ENCODE results near the gene FAM20C. TPM values are rescaled to one million over a fixed set of nuclear protein-coding genes. Genes with fewer than 3 reads are reported as not detected.

Gene FAM20C
- total and polyA plus RNA-seq, 2 of the 8 experiments (the other 6 are each of a cell fraction or from before 2014, with no cell fraction given): 9.5 to 34.8 TPM

- Histone ChIP-seq H3K56ac (replicated peaks; ENCODE audit: insufficient read length, low read depth, low read length) (no peak overlapping the region), H2AFZ (ENCODE audit: low read length) (no peak overlapping the region), H3K4ac (replicated peaks; ENCODE audit: insufficient read length, low read depth, low read length) (no peak overlapping the region), H3K23me2 (ENCODE audit: low read depth, low read length) (no peaks in the 10 kb centered on the region), H3K9ac (replicated peaks in 1 of 4; ENCODE audit: extremely low read depth in 1 of 4, low read depth in 3 of 4, low read length in 3 of 4) (no peak overlapping the region), H3K36me3 (ENCODE audit: control insufficient read depth in 2 of 4, insufficient read depth in 4 of 4, low read length in 3 of 4) (no peaks in the 10 kb centered on the region), H2BK120ac (replicated peaks; ENCODE audit: low read depth, low read length) (no peak overlapping the region), H4K91ac (replicated peaks; ENCODE audit: insufficient read length, low read length) (no peak overlapping the region), H2BK5ac (ENCODE audit: low read depth, low read length) (no peak overlapping the region), H3K79me1 (ENCODE audit: low read depth, low read length) (no peaks in the 10 kb centered on the region), H3K14ac (ENCODE audit: insufficient read length) (no peak overlapping the region), H2BK15ac (ENCODE audit: low read length) (no peak overlapping the region), H3K23ac (ENCODE audit: insufficient read length) (no peak overlapping the region), H4K20me1 (replicated peaks in 1 of 2; ENCODE audit: control insufficient read depth in 1 of 2, insufficient read depth in 2 of 2, low read length in 2 of 2) (no peaks in the 10 kb centered on the region), H3K27ac (ENCODE audit: low read depth, low read length) (no peak overlapping the region), H3K79me2 (ENCODE audit: control insufficient read depth in 1 of 2, insufficient read depth in 2 of 2, low read length in 2 of 2) (no peaks in the 10 kb centered on the region), H3K18ac (ENCODE audit: extremely low read depth, low read length) (no peak overlapping the region), H3K4me1 (replicated peaks in 1 of 4; ENCODE audit: control insufficient read depth in 3 of 4, insufficient read depth in 4 of 4, low read length in 3 of 4) (no peaks in the 10 kb centered on the region), H2AK5ac (ENCODE audit: low read depth, low read length) (no peak overlapping the region), H2BK12ac (ENCODE audit: low read depth, low read length) (no peak overlapping the region), H3K4me2 (ENCODE audit: insufficient read depth in 1 of 2, low read depth in 2 of 2, low read length in 2 of 2) (no peak overlapping the region), H4K8ac (ENCODE audit: extremely low read depth, insufficient read depth, low read length) (no peak overlapping the region), H3K27me3 (replicated peaks in 1 of 4; ENCODE audit: control insufficient read depth in 3 of 4, extremely low read depth in 1 of 4, insufficient read depth in 3 of 4, low read length in 3 of 4) (peaks cover 0 to 2% (median 0%) of the 10 kb centered on the region in 4 experiments; a peak in 1 of 7 replicates), H4K5ac (ENCODE audit: insufficient read length, low read depth, low read length) (no peak overlapping the region), H2BK20ac (ENCODE audit: low read length) (no peak overlapping the region), H3K4me3 (ENCODE audit: extremely low read depth in 1 of 4, insufficient read depth in 2 of 4, low read depth in 3 of 4, low read length in 4 of 4) (no peak overlapping the region), H3K9me3 (ENCODE audit: insufficient read depth in 2 of 2, low read depth in 1 of 2, low read length in 1 of 2) (peaks cover 0 to 20% of the 10 kb centered on the region in 2 experiments; a peak in 3 of 4 replicates)
- POLR2A ChIA-PET (ENCODE audit: partially characterized antibody): no interaction called here
- CTCF ChIA-PET (ENCODE audit: partially characterized antibody): interaction anchor here (1.0 kb wide), 1 partner anchor 15 kb away, joined by 4 read pairs; no protein-coding TSS in a partner anchor
- TF ChIP-seq SAP30 (IDR thresholded peaks at IDR 0.05; ENCODE audit: insufficient read depth, insufficient replicate concordance, low read length) (no peak), POLR2A (IDR thresholded peaks at IDR 0.05; ENCODE audit: control extremely low read depth in 1 of 2, low read depth in 2 of 2, low read length in 2 of 2) (no peak), EP300 (IDR thresholded peaks at IDR 0.05; ENCODE audit: borderline replicate concordance in 1 of 2, low read depth in 2 of 2, low read length in 2 of 2) (no peak), HDAC2 (IDR thresholded peaks at IDR 0.05; ENCODE audit: borderline replicate concordance in 1 of 2, low read depth in 2 of 2, low read length in 2 of 2) (no peak), SP1 (IDR thresholded peaks at IDR 0.05; ENCODE audit: low read depth, low read length) (no peak), JUN (IDR thresholded peaks at IDR 0.05; ENCODE audit: low read depth, low read length) (no peak), POU5F1 (IDR thresholded peaks at IDR 0.05; ENCODE audit: low read depth, low read length) (no peak), ATF3 (IDR thresholded peaks at IDR 0.05; ENCODE audit: insufficient read depth, low read depth, low read length) (no peak), CBX5 (IDR thresholded peaks at IDR 0.05; ENCODE audit: low read depth, low read length) (no peak), BRCA1 (IDR thresholded peaks at IDR 0.05; ENCODE audit: low read depth, low read length) (no peak), HDAC6 (IDR thresholded peaks at IDR 0.05; ENCODE audit: low read depth, low read length) (no peak), BACH1 (IDR thresholded peaks at IDR 0.05; ENCODE audit: low read length) (no peak)
- 95% methylated on average over 25 of the region's 25 CpGs; no CpG with 5 or more reads in 1 of the 2 experiments for whole genome bisulfite sequencing, 2 experiments (ENCODE audit: extremely low coverage in 1 of 2, insufficient coverage in 1 of 2, insufficient read length in 1 of 2, insufficient replicate concordance in 2 of 2, low coverage in 1 of 2, low lambda C conversion rate in 2 of 2, missing lambda C conversion rate in 1 of 2)
- DNase-seq (ENCODE audit: low read depth in 1 of 2, low spot score in 2 of 2): no peak
- no peak for FAIRE-seq
These were observed 90.2 kb downstream of the FAM20C start for GRCh38 chr7:282621-283020.
